K562 (cell line): ENCODE data around the gene SELENOT. TPM values are rescaled to one million over a fixed set of nuclear protein-coding genes. Genes with fewer than 3 reads are reported as not detected.

Experiments
- ATAC-seq: fragments of 200-7000 bp; cut with Tn5 transposase; 3 replicates; pipeline ENCODE4 v1.9.1; 2020; ENCODE audit warnings: moderate library complexity
- BruUV-seq: library from RNA; stranded (reverse); fragments of 400-500 nt; replicated peaks from 2 replicates; lab custom pipeline; 2021; lab: Mats Ljungman, UMichigan
- CTCF ChIA-PET: fragments of 300-600 bp; formaldehyde crosslinking; extraction: SDS; loops from one replicate; lab custom pipeline; 2021; ENCODE audit warnings: low intra/inter-chr PET ratio; lab: Yijun Ruan, JAX
- POLR2A ChIA-PET: fragments of 300-600, 350-650 bp; sonication (Branson Sonifier 250); formaldehyde crosslinking; extraction: SDS; loops from one replicate; lab custom pipeline; 2021; ENCODE audit warnings: antibody characterized with exemption, inconsistent platforms; lab: Yijun Ruan, JAX
- DNase-seq, 4 experiments: peaks; one replicate each; pipeline versions ENCODE4 v3.0.0 to v3.0.0-alpha.2; 2011 to 2018; ENCODE audit warnings: low spot score in 3 of 4, mixed read lengths in 3 of 4; ENCODE audit errors: extremely low read depth in 1 of 4
- FAIRE-seq: peaks from 2 replicates; lab custom pipeline; 2011; peaks lifted over from hg19 to GRCh38; lab: Jason Lieb, UNC
- H2AFZ ChIP-seq: 2 replicates; pipeline ENCODE4 v1.6.0; 2011; ENCODE audit warnings: low read depth, low read length, control low read depth, inconsistent platforms
- H3K27ac ChIP-seq: fragments of 200-600 bp; 3 replicates; pipeline ENCODE4 v1.8.0; 2011; ENCODE audit warnings: low read depth, mild to moderate bottlenecking, control low read depth, inconsistent platforms, low read length, moderate library complexity, mixed read lengths; ENCODE audit errors: extremely low read depth
- H3K27me3 ChIP-seq, 2 experiments: fragments of 300-600 bp in 1 of 2; 2 replicates in 1 of 2; 3 replicates in 1 of 2; pipeline versions ENCODE4 v1.6.0 to v1.8.0; 2011; ENCODE audit warnings: inconsistent platforms in 2 of 2, low read length in 2 of 2, mild to moderate bottlenecking in 1 of 2, mixed read lengths in 1 of 2, moderate library complexity in 1 of 2; ENCODE audit not compliant: control insufficient read depth in 2 of 2, insufficient read depth in 2 of 2
- H3K36me3 ChIP-seq: fragments of 300-600 bp; 3 replicates; pipeline ENCODE4 v1.8.0; 2011; ENCODE audit warnings: mild to moderate bottlenecking, low read length, inconsistent platforms; ENCODE audit not compliant: control insufficient read depth, insufficient read depth
- H3K4me1 ChIP-seq, 2 experiments: fragments of 200-600 bp in 1 of 2; replicated peaks in 1 of 2; 2 replicates in 1 of 2; 3 replicates in 1 of 2; pipeline versions ENCODE4 v1.5.1 to v1.8.0; 2011; ENCODE audit warnings: inconsistent platforms in 2 of 2, low read length in 2 of 2, mild to moderate bottlenecking in 1 of 2, mixed read lengths in 1 of 2, moderate library complexity in 1 of 2; ENCODE audit not compliant: control insufficient read depth in 2 of 2, insufficient read depth in 2 of 2
- H3K4me2 ChIP-seq: 2 replicates; pipeline ENCODE4 v1.6.1; 2011; ENCODE audit warnings: low read length, control low read depth, inconsistent platforms, mixed read lengths; ENCODE audit not compliant: insufficient read depth
- H3K4me3 ChIP-seq: fragments of 200-600 bp; sonication (generic), shearing (Covaris generic); 2 replicates; pipeline ENCODE4 v1.5.1; 2016; ENCODE audit warnings: control low read depth, inconsistent platforms
- H3K79me2 ChIP-seq: fragments of 200-600 bp; 3 replicates; pipeline ENCODE4 v1.8.0; 2011; ENCODE audit warnings: low read length, inconsistent platforms; ENCODE audit not compliant: control insufficient read depth, insufficient read depth
- H3K9ac ChIP-seq, 2 experiments: 2 replicates each; pipeline versions ENCODE4 v1.6.0 to v1.6.1; 2011; ENCODE audit warnings: low read depth in 2 of 2, low read length in 2 of 2, control low read depth in 1 of 2, inconsistent platforms in 1 of 2, mild to moderate bottlenecking in 1 of 2, mixed read lengths in 1 of 2; ENCODE audit not compliant: insufficient read depth in 1 of 2
- H3K9me1 ChIP-seq: one replicate; pipeline ENCODE4 v1.6.0; 2011; ENCODE audit warnings: inconsistent platforms, mild to moderate bottlenecking, low read length, moderate library complexity; ENCODE audit not compliant: control insufficient read depth, insufficient read depth
- H3K9me3 ChIP-seq: replicated peaks from 2 replicates; pipeline ENCODE4 v1.5.1; 2011; ENCODE audit warnings: low read depth, low read length, inconsistent platforms; ENCODE audit not compliant: control insufficient read depth, insufficient read depth
- H4K20me1 ChIP-seq: replicated peaks from 2 replicates; pipeline ENCODE4 v1.6.1; 2011; ENCODE audit warnings: low read length, inconsistent platforms, mixed read lengths; ENCODE audit not compliant: control insufficient read depth, insufficient read depth
- CBX1 ChIP-seq: sonication (generic); IDR thresholded peaks from 2 replicates; pipeline ENCODE4 v1.6.1; 2016; ENCODE audit warnings: antibody characterized with exemption, low read depth, mild to moderate bottlenecking
- ERF ChIP-seq: fragments of 450-650 bp; formaldehyde crosslinking; IDR thresholded peaks from 2 replicates; pipeline ENCODE4 v1.4.0; 2020; ENCODE audit warnings: mild to moderate bottlenecking, mixed read lengths
- HNRNPK ChIP-seq: fragments of 200-400 bp; formaldehyde crosslinking; IDR thresholded peaks from one replicate; pipeline ENCODE4 v1.6.1; 2018; ENCODE audit warnings: mild to moderate bottlenecking, low read depth, low read length; ENCODE audit not compliant: poor library complexity, severe bottlenecking
- ILF3 ChIP-seq: fragments of 450-650 bp; IDR thresholded peaks from 2 replicates; pipeline ENCODE4 v1.6.1; 2018; ENCODE audit warnings: antibody characterized with exemption, mild to moderate bottlenecking, moderate library complexity, borderline replicate concordance
- LCOR ChIP-seq: sonication (generic); formaldehyde crosslinking; IDR thresholded peaks from 2 replicates; pipeline ENCODE4 v1.8.0; 2022; ENCODE audit warnings: mild to moderate bottlenecking, missing genetic modification reagents
- MBD1 ChIP-seq: fragments of 250-450 bp; sonication (Bioruptor Pico); IDR thresholded peaks from 2 replicates; pipeline ENCODE4 v1.8.0; 2022; ENCODE audit warnings: inconsistent platforms
- NR4A1 ChIP-seq, 2 experiments: fragments of 250-450 bp in 1 of 2; fragments of 450-650 bp in 1 of 2; sonication (Bioruptor Pico) in 1 of 2; IDR thresholded peaks; 2 replicates each; pipeline versions ENCODE4 v1.4.0 to v1.6.1; 2016 to 2020; ENCODE audit warnings: mild to moderate bottlenecking in 2 of 2, missing compliant biosample characterization in 1 of 2, missing genetic modification characterization in 1 of 2, moderate library complexity in 1 of 2
- SNAPC5 ChIP-seq: fragments of 250-450 bp; sonication (Bioruptor Pico); IDR thresholded peaks from 2 replicates; pipeline ENCODE4 v1.8.0; 2021; ENCODE audit warnings: moderate library complexity, mild to moderate bottlenecking, inconsistent platforms
- TAF7 ChIP-seq: fragments of 450-650 bp; IDR thresholded peaks from 2 replicates; pipeline ENCODE4 v1.6.1; 2016; ENCODE audit warnings: missing genetic modification characterization, missing compliant biosample characterization
- TCF7L2 ChIP-seq: fragments of 150-350 bp; IDR thresholded peaks from 2 replicates; pipeline ENCODE4 v1.6.1; 2016; ENCODE audit warnings: low read depth, mild to moderate bottlenecking, low read length, moderate library complexity
- WGBS: fragments of 100-300 bp; shearing (Covaris generic); methylation state at CpG from one replicate; pipeline ENCODE4 v1.1.6; 2016; ENCODE audit warnings: low coverage, mixed read lengths; ENCODE audit not compliant: insufficient coverage; ENCODE audit errors: missing lambda C conversion rate; 5-methylcytosine and 5-hydroxymethylcytosine counted together
- in situ Hi-C: fragments of 300-500 bp; cut with MboI; formaldehyde crosslinking; loops from 4 replicates; pipeline ENCODE4 v1.15.0; 2018; ENCODE audit warnings: inconsistent platforms, mixed read lengths
- intact Hi-C: fragments of 100-400 bp; cut with micrococcal nuclease; formaldehyde crosslinking; loops from 2 replicates; pipeline ENCODE4 v1.14.2; 2022
- polyA plus RNA-seq, 8 experiments: library from polyadenylated mRNA; depleted of rRNA in 4 of 8; stranded (reverse) in 5 of 8; unstranded in 3 of 8; fragments of >200 nt; fragmentation: Nextera tagmentation in 2 of 8; fragmentation: Illumina TruSeq in 1 of 8; extraction: Ambion mirVana in 2 of 8; extraction: Trizol in 1 of 8; gene quantifications; 2 replicates each; pipeline versions ENCODE4 v1.2.1 to v1.2.3, GENCODE V29; 2011 to 2014; ENCODE audit warnings: inconsistent platforms in 1 of 8, missing spikeins in 1 of 8
- total RNA-seq, 7 experiments: library from RNA; depleted of rRNA in 6 of 7; stranded (reverse); fragments of >200 nt in 6 of 7; fragmentation: Illumina TruSeq in 2 of 7; extraction: Trizol in 2 of 7; gene quantifications; 2 replicates each; pipeline versions ENCODE4 v1.2.1 to v1.2.3, GENCODE V29; 2011 to 2021; ENCODE audit warnings: low replicate concordance in 1 of 7
- TF ChIP-seq, protein P1 (sequence below): fragments of 250-450 bp; sonication (Bioruptor Pico); IDR thresholded peaks from 2 replicates; pipeline ENCODE4 v1.4.0; 2020; ENCODE audit warnings: mild to moderate bottlenecking, moderate library complexity

SELENOT gene
- total and polyA plus RNA-seq, 9 of the 15 experiments (the other 6 are each of a cell fraction or from before 2014, with no cell fraction given) = 33.0 to 411 (median 91.9) TPM

DNA sequence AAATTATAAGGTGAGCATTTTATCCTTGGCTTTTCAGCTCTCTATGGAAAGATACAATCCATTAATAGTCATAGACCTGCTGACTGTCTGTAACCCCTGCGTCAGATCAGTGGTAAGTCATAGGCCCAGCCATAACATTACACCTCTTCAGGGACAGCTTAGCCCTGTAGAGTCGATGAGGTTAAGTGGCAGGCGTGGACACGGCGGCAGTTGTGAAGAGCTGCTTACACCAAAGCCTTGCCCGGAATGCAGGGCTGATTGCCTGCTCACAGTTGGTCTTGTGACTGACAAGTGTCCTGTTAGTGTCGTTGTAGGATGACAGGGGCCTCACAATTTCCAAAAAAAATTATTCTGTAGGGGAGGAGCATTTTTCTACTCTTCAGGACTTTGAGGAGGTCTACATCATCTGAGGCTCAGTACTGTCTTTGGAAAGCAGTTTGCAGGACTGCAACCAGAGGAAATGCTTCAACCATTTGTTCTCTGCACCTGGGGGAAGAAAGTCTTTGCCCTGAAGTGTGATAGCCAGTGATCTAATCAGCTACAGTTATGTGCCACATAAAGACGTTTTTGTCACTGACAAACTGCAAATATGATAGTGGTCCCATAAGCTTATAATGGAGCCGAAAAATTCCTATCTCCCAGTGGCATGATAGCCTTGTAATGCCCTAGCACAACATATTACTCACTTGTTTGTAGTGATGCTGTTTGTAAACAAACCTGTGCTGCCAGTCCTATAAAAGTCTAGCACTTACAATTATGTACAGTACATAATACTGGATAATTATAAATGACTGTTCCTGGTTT, 14.9 kb upstream of the SELENOT start:
- Histone ChIP-seq H2AFZ (no peak overlapping the region), H4K20me1 (0 out of 2 replicates have a peak, but pooled peaks cover 6% of the 10 kb centered on the region), H3K4me2 (no peak overlapping the region), H3K79me2 (peaks cover 72% of the 10 kb centered on the region), H3K9ac (no peak overlapping the region), H3K4me1 (peaks cover 0 to 10% of the 10 kb centered on the region in 2 experiments; a peak in 2 of 5 replicates), H3K9me1 (no peaks in the 10 kb centered on the region), H3K9me3 (no peaks in the 10 kb centered on the region), H3K36me3 (peaks cover 47% of the 10 kb centered on the region), H3K4me3 (no peak overlapping the region), H3K27ac (no peak overlapping the region), H3K27me3 (no peaks in the 10 kb centered on the region)
- ATAC-seq (peak; percentile 43), FAIRE-seq (no peak), DNase-seq (no peak)
- POLR2A ChIA-PET = interaction anchor here (0.8 to 1.5 kb wide), 5 partner anchors 10 to 163 kb away, joined by 3 to 5 read pairs (median 3); no protein-coding TSS in a partner anchor
- CTCF ChIA-PET = no interaction called here
- BruUV-seq = no TSS peak
- in situ Hi-C loops = no loop called here
- intact Hi-C loops = no loop called here
- 51% methylated on average over 9 of the region's 9 CpGs for WGBS
- no peak for TF ChIP-seq HNRNPK
- TF ChIP-seq ERF (CRISPR knock-in tag) = no peak
- TF ChIP-seq NR4A1 (CRISPR knock-in tag; IDR thresholded peaks at IDR 0.05) = no peak
- no peak for TF ChIP-seq NR4A1 (tag; IDR thresholded peaks at IDR 0.05)
- TF ChIP-seq, protein P1, sequence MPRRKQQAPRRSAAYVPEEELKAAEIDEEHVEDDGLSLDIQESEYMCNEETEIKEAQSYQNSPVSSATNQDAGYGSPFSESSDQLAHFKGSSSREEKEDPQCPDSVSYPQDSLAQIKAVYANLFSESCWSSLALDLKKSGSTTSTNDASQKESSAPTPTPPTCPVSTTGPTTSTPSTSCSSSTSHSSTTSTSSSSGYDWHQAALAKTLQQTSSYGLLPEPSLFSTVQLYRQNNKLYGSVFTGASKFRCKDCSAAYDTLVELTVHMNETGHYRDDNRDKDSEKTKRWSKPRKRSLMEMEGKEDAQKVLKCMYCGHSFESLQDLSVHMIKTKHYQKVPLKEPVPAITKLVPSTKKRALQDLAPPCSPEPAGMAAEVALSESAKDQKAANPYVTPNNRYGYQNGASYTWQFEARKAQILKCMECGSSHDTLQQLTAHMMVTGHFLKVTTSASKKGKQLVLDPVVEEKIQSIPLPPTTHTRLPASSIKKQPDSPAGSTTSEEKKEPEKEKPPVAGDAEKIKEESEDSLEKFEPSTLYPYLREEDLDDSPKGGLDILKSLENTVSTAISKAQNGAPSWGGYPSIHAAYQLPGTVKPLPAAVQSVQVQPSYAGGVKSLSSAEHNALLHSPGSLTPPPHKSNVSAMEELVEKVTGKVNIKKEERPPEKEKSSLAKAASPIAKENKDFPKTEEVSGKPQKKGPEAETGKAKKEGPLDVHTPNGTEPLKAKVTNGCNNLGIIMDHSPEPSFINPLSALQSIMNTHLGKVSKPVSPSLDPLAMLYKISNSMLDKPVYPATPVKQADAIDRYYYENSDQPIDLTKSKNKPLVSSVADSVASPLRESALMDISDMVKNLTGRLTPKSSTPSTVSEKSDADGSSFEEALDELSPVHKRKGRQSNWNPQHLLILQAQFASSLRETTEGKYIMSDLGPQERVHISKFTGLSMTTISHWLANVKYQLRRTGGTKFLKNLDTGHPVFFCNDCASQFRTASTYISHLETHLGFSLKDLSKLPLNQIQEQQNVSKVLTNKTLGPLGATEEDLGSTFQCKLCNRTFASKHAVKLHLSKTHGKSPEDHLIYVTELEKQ (CRISPR knock-in tag) = no peak
- TF ChIP-seq ILF3 = no peak
- no peak for TF ChIP-seq SNAPC5 (CRISPR knock-in tag)
- no peak for TF ChIP-seq TAF7
- TF ChIP-seq LCOR (CRISPR knock-in tag) = no peak
- TF ChIP-seq MBD1 (CRISPR knock-in tag) = no peak
- TF ChIP-seq TCF7L2 = no peak
- no peak for TF ChIP-seq CBX1
